GM12878 (cell line): ENCODE results near the gene SLC15A4. TPM values are rescaled to one million over a fixed set of nuclear protein-coding genes. Genes with fewer than 3 reads are reported as not detected.
A peak's percentile ranks its signal among the peaks of the same experiment; 100 is the strongest.

Source experiments
- BACH1 ChIP-seq: fragments of 450-650 bp; IDR thresholded peaks from 2 replicates; pipeline ENCODE4 v1.6.1; 2017; ENCODE audit warnings: mild to moderate bottlenecking, borderline replicate concordance
- FOXK2 ChIP-seq: fragments of 450-650 bp; IDR thresholded peaks from 2 replicates; pipeline ENCODE4 v1.6.1; 2017; ENCODE audit warnings: mild to moderate bottlenecking, moderate library complexity
- HSF1 ChIP-seq: fragments of 150-350 bp; IDR thresholded peaks from 2 replicates; pipeline ENCODE4 v1.6.1; 2014; ENCODE audit warnings: mild to moderate bottlenecking, low read depth, low read length
- MLLT1 ChIP-seq: fragments of 450-650 bp; IDR thresholded peaks from 2 replicates; pipeline ENCODE4 v1.6.1; 2016; ENCODE audit warnings: mild to moderate bottlenecking
- NFYA ChIP-seq: IDR thresholded peaks from 2 replicates; pipeline ENCODE4 v1.6.1; 2011; ENCODE audit warnings: low read depth, mild to moderate bottlenecking, low read length, improper control_type of control experiment, borderline replicate concordance
- NRF1 ChIP-seq: conservative IDR thresholded peaks from 2 replicates; pipeline ENCODE4 v1.6.1; 2011; ENCODE audit warnings: mild to moderate bottlenecking, low read depth, low read length, improper control_type of control experiment
- POLR2AphosphoS2 ChIP-seq: IDR thresholded peaks from 2 replicates; pipeline ENCODE4 v1.6.1; 2011; ENCODE audit warnings: low read depth, mild to moderate bottlenecking, low read length, improper control_type of control experiment, moderate library complexity
- SMC3 ChIP-seq: IDR thresholded peaks from 2 replicates; pipeline ENCODE4 v1.6.1; 2011; ENCODE audit warnings: low read length, improper control_type of control experiment, borderline replicate concordance
- SPI1 ChIP-seq: IDR thresholded peaks from 2 replicates; pipeline ENCODE4 v1.6.1; 2011; ENCODE audit warnings: low read depth, mild to moderate bottlenecking, low read length, moderate library complexity, borderline replicate concordance; ENCODE audit not compliant: insufficient read depth
- TAF1 ChIP-seq: IDR thresholded peaks from 2 replicates; pipeline ENCODE4 v1.6.1; 2011; ENCODE audit warnings: mild to moderate bottlenecking, low read depth, low read length, borderline replicate concordance
- ZNF24 ChIP-seq: fragments of 450-650 bp; IDR thresholded peaks from 2 replicates; pipeline ENCODE4 v1.6.1; 2017; ENCODE audit warnings: antibody characterized with exemption, mild to moderate bottlenecking
- polyA plus RNA-seq, 11 experiments: library from polyadenylated mRNA; depleted of rRNA in 4 of 11; unstranded in 6 of 11; stranded (reverse) in 5 of 11; fragments of >200 nt; fragmentation: Nextera tagmentation in 4 of 11; fragmentation: Illumina TruSeq in 1 of 11; extraction: Ambion mirVana in 4 of 11; extraction: Trizol in 1 of 11; gene quantifications; 1 replicate in 1 of 11; 2 replicates in 10 of 11; pipeline versions ENCODE4 v1.2.1 to v1.2.3, GENCODE V29; 2011 to 2016; ENCODE audit warnings: inconsistent platforms in 2 of 11, missing spikeins in 2 of 11, low read depth in 1 of 11
- total RNA-seq, 4 experiments: library from RNA; depleted of rRNA in 3 of 4; stranded (reverse); fragments of >200 nt in 3 of 4; fragmentation: Illumina TruSeq in 1 of 4; extraction: Trizol in 1 of 4; gene quantifications; 2 replicates each; pipeline versions ENCODE4 v1.2.1 to v1.2.3, GENCODE V29; 2013 to 2021
- TF ChIP-seq, protein P1 (sequence below): fragments of 150-350 bp; IDR thresholded peaks from 2 replicates; pipeline ENCODE4 v1.6.1; 2016; ENCODE audit warnings: low read depth, low read length
- TF ChIP-seq, protein P2 (sequence below): fragments of 450-650 bp; IDR thresholded peaks from 2 replicates; pipeline ENCODE4 v1.6.1; 2017; ENCODE audit warnings: mild to moderate bottlenecking, moderate library complexity
- TF ChIP-seq, protein P3 (sequence below): IDR thresholded peaks from 2 replicates; pipeline ENCODE4 v1.6.1; 2012; ENCODE audit warnings: low read depth, low read length, improper control_type of control experiment

SLC15A4 gene
- total and polyA plus RNA-seq, 10 of the 15 experiments (the other 5 are each of a cell fraction or from before 2014, with no cell fraction given): 12.7 to 257 (median 36.6) TPM

- TF ChIP-seq, protein P1, sequence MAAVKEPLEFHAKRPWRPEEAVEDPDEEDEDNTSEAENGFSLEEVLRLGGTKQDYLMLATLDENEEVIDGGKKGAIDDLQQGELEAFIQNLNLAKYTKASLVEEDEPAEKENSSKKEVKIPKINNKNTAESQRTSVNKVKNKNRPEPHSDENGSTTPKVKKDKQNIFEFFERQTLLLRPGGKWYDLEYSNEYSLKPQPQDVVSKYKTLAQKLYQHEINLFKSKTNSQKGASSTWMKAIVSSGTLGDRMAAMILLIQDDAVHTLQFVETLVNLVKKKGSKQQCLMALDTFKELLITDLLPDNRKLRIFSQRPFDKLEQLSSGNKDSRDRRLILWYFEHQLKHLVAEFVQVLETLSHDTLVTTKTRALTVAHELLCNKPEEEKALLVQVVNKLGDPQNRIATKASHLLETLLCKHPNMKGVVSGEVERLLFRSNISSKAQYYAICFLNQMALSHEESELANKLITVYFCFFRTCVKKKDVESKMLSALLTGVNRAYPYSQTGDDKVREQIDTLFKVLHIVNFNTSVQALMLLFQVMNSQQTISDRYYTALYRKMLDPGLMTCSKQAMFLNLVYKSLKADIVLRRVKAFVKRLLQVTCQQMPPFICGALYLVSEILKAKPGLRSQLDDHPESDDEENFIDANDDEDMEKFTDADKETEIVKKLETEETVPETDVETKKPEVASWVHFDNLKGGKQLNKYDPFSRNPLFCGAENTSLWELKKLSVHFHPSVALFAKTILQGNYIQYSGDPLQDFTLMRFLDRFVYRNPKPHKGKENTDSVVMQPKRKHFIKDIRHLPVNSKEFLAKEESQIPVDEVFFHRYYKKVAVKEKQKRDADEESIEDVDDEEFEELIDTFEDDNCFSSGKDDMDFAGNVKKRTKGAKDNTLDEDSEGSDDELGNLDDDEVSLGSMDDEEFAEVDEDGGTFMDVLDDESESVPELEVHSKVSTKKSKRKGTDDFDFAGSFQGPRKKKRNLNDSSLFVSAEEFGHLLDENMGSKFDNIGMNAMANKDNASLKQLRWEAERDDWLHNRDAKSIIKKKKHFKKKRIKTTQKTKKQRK: no peak
- TF ChIP-seq NFYA (no peak), SPI1 (no peak), SMC3 (no peak), BACH1 (no peak), HSF1 (no peak), TAF1 (no peak), FOXK2 (no peak), ZNF24 (no peak), NRF1 (no peak), POLR2AphosphoS2 (0 out of 2 replicates have a peak, but pooled peaks have one; percentile 55), MLLT1 (no peak)
- TF ChIP-seq, protein P2, sequence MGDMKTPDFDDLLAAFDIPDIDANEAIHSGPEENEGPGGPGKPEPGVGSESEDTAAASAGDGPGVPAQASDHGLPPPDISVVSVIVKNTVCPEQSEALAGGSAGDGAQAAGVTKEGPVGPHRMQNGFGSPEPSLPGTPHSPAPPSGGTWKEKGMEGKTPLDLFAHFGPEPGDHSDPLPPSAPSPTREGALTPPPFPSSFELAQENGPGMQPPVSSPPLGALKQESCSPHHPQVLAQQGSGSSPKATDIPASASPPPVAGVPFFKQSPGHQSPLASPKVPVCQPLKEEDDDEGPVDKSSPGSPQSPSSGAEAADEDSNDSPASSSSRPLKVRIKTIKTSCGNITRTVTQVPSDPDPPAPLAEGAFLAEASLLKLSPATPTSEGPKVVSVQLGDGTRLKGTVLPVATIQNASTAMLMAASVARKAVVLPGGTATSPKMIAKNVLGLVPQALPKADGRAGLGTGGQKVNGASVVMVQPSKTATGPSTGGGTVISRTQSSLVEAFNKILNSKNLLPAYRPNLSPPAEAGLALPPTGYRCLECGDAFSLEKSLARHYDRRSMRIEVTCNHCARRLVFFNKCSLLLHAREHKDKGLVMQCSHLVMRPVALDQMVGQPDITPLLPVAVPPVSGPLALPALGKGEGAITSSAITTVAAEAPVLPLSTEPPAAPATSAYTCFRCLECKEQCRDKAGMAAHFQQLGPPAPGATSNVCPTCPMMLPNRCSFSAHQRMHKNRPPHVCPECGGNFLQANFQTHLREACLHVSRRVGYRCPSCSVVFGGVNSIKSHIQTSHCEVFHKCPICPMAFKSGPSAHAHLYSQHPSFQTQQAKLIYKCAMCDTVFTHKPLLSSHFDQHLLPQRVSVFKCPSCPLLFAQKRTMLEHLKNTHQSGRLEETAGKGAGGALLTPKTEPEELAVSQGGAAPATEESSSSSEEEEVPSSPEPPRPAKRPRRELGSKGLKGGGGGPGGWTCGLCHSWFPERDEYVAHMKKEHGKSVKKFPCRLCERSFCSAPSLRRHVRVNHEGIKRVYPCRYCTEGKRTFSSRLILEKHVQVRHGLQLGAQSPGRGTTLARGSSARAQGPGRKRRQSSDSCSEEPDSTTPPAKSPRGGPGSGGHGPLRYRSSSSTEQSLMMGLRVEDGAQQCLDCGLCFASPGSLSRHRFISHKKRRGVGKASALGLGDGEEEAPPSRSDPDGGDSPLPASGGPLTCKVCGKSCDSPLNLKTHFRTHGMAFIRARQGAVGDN: 0 out of 2 replicates have a peak, but pooled peaks have one; percentile 41
- TF ChIP-seq, protein P3, sequence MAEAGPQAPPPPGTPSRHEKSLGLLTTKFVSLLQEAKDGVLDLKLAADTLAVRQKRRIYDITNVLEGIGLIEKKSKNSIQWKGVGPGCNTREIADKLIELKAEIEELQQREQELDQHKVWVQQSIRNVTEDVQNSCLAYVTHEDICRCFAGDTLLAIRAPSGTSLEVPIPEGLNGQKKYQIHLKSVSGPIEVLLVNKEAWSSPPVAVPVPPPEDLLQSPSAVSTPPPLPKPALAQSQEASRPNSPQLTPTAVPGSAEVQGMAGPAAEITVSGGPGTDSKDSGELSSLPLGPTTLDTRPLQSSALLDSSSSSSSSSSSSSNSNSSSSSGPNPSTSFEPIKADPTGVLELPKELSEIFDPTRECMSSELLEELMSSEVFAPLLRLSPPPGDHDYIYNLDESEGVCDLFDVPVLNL: no peak
These were observed 21.8 kb downstream of the SLC15A4 start (continued) for GRCh38 chr12:128801879-128802391.
